K562 (cell line): ENCODE measurements around the gene MPRIP. TPM values are rescaled to one million over a fixed set of nuclear protein-coding genes. Genes with fewer than 3 reads are reported as not detected.

Experiments used
- ATAC-seq: fragments of 200-7000 bp; cut with Tn5 transposase; 3 replicates; pipeline ENCODE4 v1.9.1; 2020; ENCODE audit warnings: moderate library complexity
- BruUV-seq: library from RNA; stranded (reverse); fragments of 400-500 nt; replicated peaks from 2 replicates; lab custom pipeline; 2021; lab: Mats Ljungman, UMichigan
- CTCF ChIA-PET: fragments of 300-600 bp; formaldehyde crosslinking; extraction: SDS; loops from one replicate; lab custom pipeline; 2021; ENCODE audit warnings: low intra/inter-chr PET ratio; lab: Yijun Ruan, JAX
- POLR2A ChIA-PET: fragments of 300-600, 350-650 bp; sonication (Branson Sonifier 250); formaldehyde crosslinking; extraction: SDS; loops from one replicate; lab custom pipeline; 2021; ENCODE audit warnings: antibody characterized with exemption, inconsistent platforms; lab: Yijun Ruan, JAX
- DNase-seq, 4 experiments: peaks; one replicate each; pipeline versions ENCODE4 v3.0.0 to v3.0.0-alpha.2; 2011 to 2018; ENCODE audit warnings: low spot score in 3 of 4, mixed read lengths in 3 of 4; ENCODE audit errors: extremely low read depth in 1 of 4
- FAIRE-seq: peaks from 2 replicates; lab custom pipeline; 2011; peaks lifted over from hg19 to GRCh38; lab: Jason Lieb, UNC
- H2AFZ ChIP-seq: 2 replicates; pipeline ENCODE4 v1.6.0; 2011; ENCODE audit warnings: low read depth, low read length, control low read depth, inconsistent platforms
- H3K27ac ChIP-seq: fragments of 200-600 bp; 3 replicates; pipeline ENCODE4 v1.8.0; 2011; ENCODE audit warnings: low read depth, mild to moderate bottlenecking, control low read depth, inconsistent platforms, low read length, moderate library complexity, mixed read lengths; ENCODE audit errors: extremely low read depth
- H3K27me3 ChIP-seq, 2 experiments: fragments of 300-600 bp in 1 of 2; 2 replicates in 1 of 2; 3 replicates in 1 of 2; pipeline versions ENCODE4 v1.6.0 to v1.8.0; 2011; ENCODE audit warnings: inconsistent platforms in 2 of 2, low read length in 2 of 2, mild to moderate bottlenecking in 1 of 2, mixed read lengths in 1 of 2, moderate library complexity in 1 of 2; ENCODE audit not compliant: control insufficient read depth in 2 of 2, insufficient read depth in 2 of 2
- H3K36me3 ChIP-seq: fragments of 300-600 bp; 3 replicates; pipeline ENCODE4 v1.8.0; 2011; ENCODE audit warnings: mild to moderate bottlenecking, low read length, inconsistent platforms; ENCODE audit not compliant: control insufficient read depth, insufficient read depth
- H3K4me1 ChIP-seq, 2 experiments: fragments of 200-600 bp in 1 of 2; replicated peaks in 1 of 2; 2 replicates in 1 of 2; 3 replicates in 1 of 2; pipeline versions ENCODE4 v1.5.1 to v1.8.0; 2011; ENCODE audit warnings: inconsistent platforms in 2 of 2, low read length in 2 of 2, mild to moderate bottlenecking in 1 of 2, mixed read lengths in 1 of 2, moderate library complexity in 1 of 2; ENCODE audit not compliant: control insufficient read depth in 2 of 2, insufficient read depth in 2 of 2
- H3K4me2 ChIP-seq: 2 replicates; pipeline ENCODE4 v1.6.1; 2011; ENCODE audit warnings: low read length, control low read depth, inconsistent platforms, mixed read lengths; ENCODE audit not compliant: insufficient read depth
- H3K4me3 ChIP-seq: fragments of 200-600 bp; sonication (generic), shearing (Covaris generic); 2 replicates; pipeline ENCODE4 v1.5.1; 2016; ENCODE audit warnings: control low read depth, inconsistent platforms
- H3K79me2 ChIP-seq: fragments of 200-600 bp; 3 replicates; pipeline ENCODE4 v1.8.0; 2011; ENCODE audit warnings: low read length, inconsistent platforms; ENCODE audit not compliant: control insufficient read depth, insufficient read depth
- H3K9ac ChIP-seq, 2 experiments: 2 replicates each; pipeline versions ENCODE4 v1.6.0 to v1.6.1; 2011; ENCODE audit warnings: low read depth in 2 of 2, low read length in 2 of 2, control low read depth in 1 of 2, inconsistent platforms in 1 of 2, mild to moderate bottlenecking in 1 of 2, mixed read lengths in 1 of 2; ENCODE audit not compliant: insufficient read depth in 1 of 2
- H3K9me1 ChIP-seq: one replicate; pipeline ENCODE4 v1.6.0; 2011; ENCODE audit warnings: inconsistent platforms, mild to moderate bottlenecking, low read length, moderate library complexity; ENCODE audit not compliant: control insufficient read depth, insufficient read depth
- H3K9me3 ChIP-seq: replicated peaks from 2 replicates; pipeline ENCODE4 v1.5.1; 2011; ENCODE audit warnings: low read depth, low read length, inconsistent platforms; ENCODE audit not compliant: control insufficient read depth, insufficient read depth
- H4K20me1 ChIP-seq: replicated peaks from 2 replicates; pipeline ENCODE4 v1.6.1; 2011; ENCODE audit warnings: low read length, inconsistent platforms, mixed read lengths; ENCODE audit not compliant: control insufficient read depth, insufficient read depth
- CCAR2 ChIP-seq: fragments of 200-400 bp; formaldehyde crosslinking; IDR thresholded peaks from 2 replicates; pipeline ENCODE4 v1.6.1; 2017; ENCODE audit warnings: mild to moderate bottlenecking, low read depth, low read length
- DPF2 ChIP-seq: fragments of 450-650 bp; IDR thresholded peaks from 2 replicates; pipeline ENCODE4 v1.6.1; 2016
- MBD2 ChIP-seq: sonication (generic); IDR thresholded peaks from 2 replicates; pipeline ENCODE4 v1.6.1; 2016; ENCODE audit warnings: low read depth, borderline replicate concordance
- ZNF431 ChIP-seq: sonication (generic); formaldehyde crosslinking; IDR thresholded peaks from 2 replicates; pipeline ENCODE4 v1.8.0; 2022; ENCODE audit warnings: mild to moderate bottlenecking, missing genetic modification reagents
- WGBS: fragments of 100-300 bp; shearing (Covaris generic); methylation state at CpG from one replicate; pipeline ENCODE4 v1.1.6; 2016; ENCODE audit warnings: low coverage, mixed read lengths; ENCODE audit not compliant: insufficient coverage; ENCODE audit errors: missing lambda C conversion rate; 5-methylcytosine and 5-hydroxymethylcytosine counted together
- in situ Hi-C: fragments of 300-500 bp; cut with MboI; formaldehyde crosslinking; loops from 4 replicates; pipeline ENCODE4 v1.15.0; 2018; ENCODE audit warnings: inconsistent platforms, mixed read lengths
- intact Hi-C: fragments of 100-400 bp; cut with micrococcal nuclease; formaldehyde crosslinking; loops from 2 replicates; pipeline ENCODE4 v1.14.2; 2022
- polyA plus RNA-seq, 8 experiments: library from polyadenylated mRNA; depleted of rRNA in 4 of 8; stranded (reverse) in 5 of 8; unstranded in 3 of 8; fragments of >200 nt; fragmentation: Nextera tagmentation in 2 of 8; fragmentation: Illumina TruSeq in 1 of 8; extraction: Ambion mirVana in 2 of 8; extraction: Trizol in 1 of 8; gene quantifications; 2 replicates each; pipeline versions ENCODE4 v1.2.1 to v1.2.3, GENCODE V29; 2011 to 2014; ENCODE audit warnings: inconsistent platforms in 1 of 8, missing spikeins in 1 of 8
- total RNA-seq, 7 experiments: library from RNA; depleted of rRNA in 6 of 7; stranded (reverse); fragments of >200 nt in 6 of 7; fragmentation: Illumina TruSeq in 2 of 7; extraction: Trizol in 2 of 7; gene quantifications; 2 replicates each; pipeline versions ENCODE4 v1.2.1 to v1.2.3, GENCODE V29; 2011 to 2021; ENCODE audit warnings: low replicate concordance in 1 of 7
- TF ChIP-seq, protein P1 (sequence below), 2 experiments: IDR thresholded peaks in 1 of 2; conservative IDR thresholded peaks in 1 of 2; 2 replicates each; pipeline ENCODE4 v1.6.1; 2016; ENCODE audit warnings: low read depth in 2 of 2, mild to moderate bottlenecking in 1 of 2, missing compliant biosample characterization in 1 of 2, missing genetic modification characterization in 1 of 2, moderate library complexity in 1 of 2
- TF ChIP-seq, protein P2 (sequence below), 3 experiments: fragments of 200-800 bp in 1 of 3; sonication (Bioruptor generic) in 1 of 3; sonication (generic) in 1 of 3; formaldehyde crosslinking in 1 of 3; IDR thresholded peaks; 2 replicates each; pipeline versions ENCODE4 v1.6.1 to v1.8.0; 2016 to 2022; ENCODE audit warnings: mild to moderate bottlenecking in 2 of 3, missing compliant biosample characterization in 2 of 3, missing genetic modification characterization in 2 of 3, missing genetic modification reagents in 1 of 3

Gene MPRIP
- total and polyA plus RNA-seq, 9 of the 15 experiments (the other 6 are each of a cell fraction or from before 2014, with no cell fraction given): 10.0 to 72.6 (median 30.1) TPM

GRCh38 chr17:17088541-17089525, 46.6 kb downstream of the MPRIP start (continued):
- TF ChIP-seq, protein P1, sequence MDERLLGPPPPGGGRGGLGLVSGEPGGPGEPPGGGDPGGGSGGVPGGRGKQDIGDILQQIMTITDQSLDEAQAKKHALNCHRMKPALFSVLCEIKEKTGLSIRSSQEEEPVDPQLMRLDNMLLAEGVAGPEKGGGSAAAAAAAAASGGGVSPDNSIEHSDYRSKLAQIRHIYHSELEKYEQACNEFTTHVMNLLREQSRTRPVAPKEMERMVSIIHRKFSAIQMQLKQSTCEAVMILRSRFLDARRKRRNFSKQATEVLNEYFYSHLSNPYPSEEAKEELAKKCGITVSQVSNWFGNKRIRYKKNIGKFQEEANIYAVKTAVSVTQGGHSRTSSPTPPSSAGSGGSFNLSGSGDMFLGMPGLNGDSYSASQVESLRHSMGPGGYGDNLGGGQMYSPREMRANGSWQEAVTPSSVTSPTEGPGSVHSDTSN (CRISPR knock-in tag; IDR thresholded peaks at IDR 0.05; ENCODE audit: low read depth): no peak
- TF ChIP-seq, protein P1 (tag; conservative IDR thresholded peaks at IDR 0.05; ENCODE audit: low read depth): peak; percentile 72
- TF ChIP-seq DPF2: peak; percentile 38; the same call in 1 of the 2 replicates

DNA sequence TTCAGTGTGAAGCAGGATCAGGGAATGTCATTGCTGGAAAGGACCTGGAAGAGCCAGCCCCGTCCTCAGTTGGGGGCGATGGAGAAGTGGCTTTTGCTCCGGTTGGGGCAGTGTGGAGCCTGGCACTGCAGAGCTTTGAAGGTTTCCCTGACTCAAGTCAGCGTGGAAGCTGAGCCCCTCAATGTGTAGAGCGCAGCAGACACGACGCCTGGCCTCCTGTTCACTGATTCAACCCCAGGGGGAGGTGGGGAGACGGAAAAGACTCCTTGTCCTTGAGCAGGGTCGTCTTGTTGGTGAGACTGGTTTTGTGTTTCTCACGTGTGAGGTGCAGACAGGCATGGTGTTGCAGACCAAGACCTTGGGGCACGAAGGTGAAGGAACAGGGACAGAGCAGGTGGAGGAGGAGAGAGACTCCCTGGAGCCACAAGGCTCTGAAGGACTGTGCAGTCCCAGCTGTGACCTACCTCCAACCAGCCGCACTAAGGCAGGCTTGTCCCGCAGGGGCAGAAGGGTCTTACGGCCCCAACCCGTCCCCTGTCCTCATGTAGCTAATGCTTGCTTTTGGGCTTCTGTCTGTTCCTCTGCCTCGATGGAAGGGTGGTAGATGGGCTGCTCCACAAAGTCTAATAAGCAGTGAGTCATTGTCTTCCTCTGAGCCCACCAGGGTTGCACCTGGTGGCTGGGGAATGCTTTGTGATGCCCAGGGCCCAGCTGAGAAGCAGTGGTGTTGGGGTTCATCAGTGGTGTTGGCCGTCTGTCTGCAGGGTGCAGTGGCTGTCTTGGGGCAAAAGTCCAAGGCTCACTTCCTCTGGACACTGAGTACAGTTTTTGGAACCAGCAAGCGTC, 47.8 kb downstream of the MPRIP start:
- H3K27ac ChIP-seq: no peak overlapping the region; the same call in 2 of the 3 replicates
- no peaks in the 10 kb centered on the region for H3K9me1 ChIP-seq
- DNase-seq (no peak), ATAC-seq (no peak), FAIRE-seq (no peak)
- peaks cover 8% of the 10 kb centered on the region; the same call in 2 of the 3 replicates for H3K36me3 ChIP-seq
- H3K4me1 ChIP-seq: peaks cover 19 to 24% of the 10 kb centered on the region in 2 experiments; a peak in 4 of 5 replicates
- no peak overlapping the region for H3K4me3 ChIP-seq
- no TSS peak for BruUV-seq
- H3K27me3 ChIP-seq: no peaks in the 10 kb centered on the region
- WGBS: 87% methylated on average over 12 of the region's 18 CpGs
- H4K20me1 ChIP-seq: no peaks in the 10 kb centered on the region; the same call in 1 of the 2 replicates
- H3K4me2 ChIP-seq: no peak overlapping the region
- H3K79me2 ChIP-seq: no peaks in the 10 kb centered on the region
- H3K9me3 ChIP-seq: no peaks in the 10 kb centered on the region
- ChIA-PET POLR2A (interaction anchor here (0.6 to 1.1 kb wide), 3 partner anchors 23 to 1763 kb away, joined by 3 to 4 read pairs (median 4); no protein-coding TSS in a partner anchor), CTCF (no interaction called here)
- intact Hi-C loops: no loop called here
- no peak overlapping the region for H2AFZ ChIP-seq
- no peak overlapping the region for H3K9ac ChIP-seq
- in situ Hi-C loops: no loop called here
- TF ChIP-seq, protein P2, sequence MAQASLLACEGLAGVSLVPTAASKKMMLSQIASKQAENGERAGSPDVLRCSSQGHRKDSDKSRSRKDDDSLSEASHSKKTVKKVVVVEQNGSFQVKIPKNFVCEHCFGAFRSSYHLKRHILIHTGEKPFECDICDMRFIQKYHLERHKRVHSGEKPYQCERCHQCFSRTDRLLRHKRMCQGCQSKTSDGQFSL (CRISPR knock-in tag; IDR thresholded peaks at IDR 0.05): no peak
- TF ChIP-seq, protein P2 (tag; IDR thresholded peaks at IDR 0.05): no peak
- no peak for TF ChIP-seq MBD2
- TF ChIP-seq, protein P1 (CRISPR knock-in tag; IDR thresholded peaks at IDR 0.05; ENCODE audit: low read depth): no peak
- TF ChIP-seq, protein P1 (tag; conservative IDR thresholded peaks at IDR 0.05; ENCODE audit: low read depth): no peak
- TF ChIP-seq CCAR2: no peak
- no peak for TF ChIP-seq ZNF431 (CRISPR knock-in tag)
